GM10248 (cell line): ENCODE measurements around the gene ACAN.

Experiments
- CTCF ChIA-PET: fragments of 300-600 bp; sonication (Branson Sonifier 250); formaldehyde crosslinking; extraction: SDS; loops from one replicate; lab custom pipeline; 2021; ENCODE audit warnings: antibody characterized with exemption; lab: Yijun Ruan, JAX
- POLR2A ChIA-PET: fragments of 350-650 bp; sonication (Branson Sonifier 250); formaldehyde crosslinking; extraction: SDS; loops from one replicate; lab custom pipeline; 2020; ENCODE audit warnings: antibody characterized with exemption; lab: Yijun Ruan, JAX
- DNase-seq: peaks from one replicate; pipeline ENCODE4 v3.0.0; 2012; ENCODE audit errors: extremely low spot score
- CTCF ChIP-seq: IDR thresholded peaks from 2 replicates; pipeline ENCODE4 v1.5.1; 2012; ENCODE audit warnings: mild to moderate bottlenecking, low read depth; ENCODE audit errors: extremely low read depth, missing control alignments, control extremely low read depth

Gene ACAN

GRCh38 chr15:88847144-88847543, 43.9 kb downstream of the ACAN start:
- no peak for DNase-seq
- ChIA-PET POLR2A (no interaction called here), CTCF (no interaction called here)
- no peak for TF ChIP-seq CTCF

- TF ChIP-seq CTCF = no peak
- no peak for DNase-seq
- ChIA-PET POLR2A (no interaction called here), CTCF (interaction anchor here (1.7 kb wide), 1 partner anchor 21 kb away, joined by 3 read pairs; no protein-coding TSS in a partner anchor)
Observed at GRCh38 chr15:88848203-88848602, 45.0 kb downstream of the ACAN start.

- CTCF ChIA-PET = interaction anchor here (1.1 to 1.7 kb wide), 2 partner anchors 20 to 25 kb away, joined by 3 read pairs; no protein-coding TSS in a partner anchor
- no peak for TF ChIP-seq CTCF
- POLR2A ChIA-PET = no interaction called here
- no peak for DNase-seq
Observed at GRCh38 chr15:88849376-88850072, 46.3 kb downstream of the ACAN start.

GRCh38 chr15:88852476-88852875, 49.2 kb downstream of the ACAN start:
- DNase-seq = no peak
- TF ChIP-seq CTCF = no peak
- POLR2A ChIA-PET = no interaction called here
- CTCF ChIA-PET = no interaction called here

GRCh38 chr15:88858934-88859333, 55.7 kb downstream of the ACAN start:
- TF ChIP-seq CTCF = no peak
- CTCF ChIA-PET = interaction anchor here (1.6 kb wide), 1 partner anchor 19 kb away, joined by 3 read pairs; no protein-coding TSS in a partner anchor
- no peak for DNase-seq
- POLR2A ChIA-PET = no interaction called here

GRCh38 chr15:88859550-88859949, 56.3 kb downstream of the ACAN start:
- ChIA-PET CTCF (interaction anchor here (1.6 kb wide), 1 partner anchor 19 kb away, joined by 3 read pairs; no protein-coding TSS in a partner anchor), POLR2A (no interaction called here)
- TF ChIP-seq CTCF = no peak
- no peak for DNase-seq
